CD4-positive, alpha-beta T cell treated with Interleukin-1 beta for 1 hour (primary cell): Measurements from ENCODE around the gene MYO1E.
"Not testable (repeated sequence)": the region's sequence is repeated elsewhere in the genome, so short reads cannot be mapped to it uniquely, and the experiment has no call there.

Source experiments
- DNase-seq, 2 donors: peaks; one replicate each; pipeline ENCODE4 v3.0.0-alpha.2; 2020 to 2022

MYO1E gene

DNA sequence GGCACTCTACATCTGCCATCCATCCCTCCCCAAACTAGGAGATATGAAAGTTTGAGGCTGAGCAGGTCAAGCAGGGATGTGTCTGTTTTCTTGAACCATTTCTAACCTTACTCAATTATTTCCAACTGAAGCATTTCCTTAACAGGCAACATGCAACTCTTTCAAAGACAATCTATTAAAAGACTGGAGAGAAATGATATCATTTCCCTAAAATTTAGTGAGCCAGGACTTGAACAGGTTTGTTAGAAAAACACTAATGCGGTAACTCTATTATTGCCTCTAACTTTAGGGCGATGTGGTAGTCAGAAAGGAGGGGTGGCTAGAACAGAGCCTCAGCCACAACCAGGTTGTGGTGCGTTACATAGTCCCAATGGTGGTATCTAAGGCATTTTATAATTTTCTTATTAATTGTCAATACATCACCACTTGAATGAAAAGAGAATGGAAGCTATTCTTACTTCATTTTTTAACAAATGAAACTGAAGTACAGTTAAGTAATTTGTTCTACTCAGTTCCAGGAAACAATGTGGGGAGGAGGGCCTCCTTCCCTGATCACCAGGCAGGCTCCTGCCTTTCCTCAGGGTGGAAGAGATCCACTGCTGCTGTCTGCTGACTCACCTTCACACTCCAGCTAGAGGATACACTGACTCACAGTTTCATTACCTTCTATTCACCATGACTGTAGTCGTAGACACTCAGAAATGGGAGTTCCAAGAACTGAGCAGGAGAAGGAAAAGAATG lies 22.8 kb downstream of the MYO1E start:
- peak in 1 of 2 donors; percentile 17 for DNase-seq

GRCh38 chr15:59347915-59348314 lies 24.8 kb downstream of the MYO1E start:
- DNase-seq, result no peak

DNA sequence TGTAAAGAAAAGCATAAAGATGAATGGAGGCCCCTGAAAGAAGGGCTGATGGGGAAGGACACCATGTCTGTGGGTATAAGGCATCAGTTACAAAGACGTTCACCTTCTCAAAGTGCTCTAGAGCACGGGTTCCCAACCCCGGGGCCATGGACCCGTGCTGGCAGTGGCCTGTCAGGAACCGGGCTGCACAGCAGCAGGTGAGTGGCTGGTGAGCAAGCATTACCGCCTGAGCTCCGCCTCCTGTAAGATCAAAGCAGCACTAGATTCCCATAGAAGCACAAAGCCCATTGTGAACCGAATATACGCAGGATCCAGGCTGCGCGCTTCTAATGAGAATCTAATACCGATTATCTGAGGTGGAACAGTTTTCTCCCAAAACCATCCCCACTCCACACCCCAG lies 25.7 kb downstream of the MYO1E start:
- DNase-seq, result no peak

- no peak for DNase-seq
Measured at GRCh38 chr15:59345326-59345725, 27.3 kb downstream of the MYO1E start.

- no peak for DNase-seq
Measured at GRCh38 chr15:59344311-59344710, 28.4 kb downstream of the MYO1E start.

DNA sequence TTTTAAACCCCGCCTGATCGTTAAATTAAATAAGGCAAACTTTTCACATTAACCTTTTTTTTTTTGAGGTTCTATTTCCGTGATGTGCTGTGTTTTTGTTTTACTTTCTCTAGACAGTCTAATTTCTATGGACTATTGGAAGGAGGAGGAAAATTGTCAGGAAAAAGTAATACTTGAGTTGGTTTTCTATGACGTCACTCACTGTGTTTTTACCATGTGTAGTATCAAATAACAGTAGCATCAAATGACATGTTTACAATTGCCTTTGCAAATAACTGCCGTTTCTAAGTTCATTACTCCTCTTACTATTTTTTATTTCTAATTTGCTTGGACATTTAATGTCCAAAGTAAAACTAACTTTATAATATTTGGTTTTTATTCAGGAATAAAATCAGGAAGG lies 32.3 kb downstream of the MYO1E start:
- DNase-seq, result no peak

DNA sequence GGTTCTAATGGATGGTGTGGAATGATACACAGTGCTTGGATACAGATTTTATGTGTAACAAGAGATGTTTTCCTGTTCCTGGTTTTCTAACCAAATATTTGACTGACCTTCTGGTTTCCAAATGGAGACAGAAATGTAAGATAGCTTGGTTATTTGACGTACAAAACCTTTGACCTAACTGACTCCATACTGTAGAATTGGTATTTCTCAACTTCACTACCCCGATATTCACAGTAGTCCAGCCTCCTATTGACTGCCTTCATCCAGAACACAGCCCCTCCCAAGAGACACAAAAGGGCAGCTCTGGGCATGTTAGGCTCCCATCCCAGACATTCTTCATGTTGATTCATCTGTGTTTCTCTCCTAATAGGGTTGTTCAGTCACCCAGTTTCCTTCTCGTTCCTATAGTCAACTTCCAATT lies 33.4 kb downstream of the MYO1E start:
- DNase-seq, result no peak

DNA sequence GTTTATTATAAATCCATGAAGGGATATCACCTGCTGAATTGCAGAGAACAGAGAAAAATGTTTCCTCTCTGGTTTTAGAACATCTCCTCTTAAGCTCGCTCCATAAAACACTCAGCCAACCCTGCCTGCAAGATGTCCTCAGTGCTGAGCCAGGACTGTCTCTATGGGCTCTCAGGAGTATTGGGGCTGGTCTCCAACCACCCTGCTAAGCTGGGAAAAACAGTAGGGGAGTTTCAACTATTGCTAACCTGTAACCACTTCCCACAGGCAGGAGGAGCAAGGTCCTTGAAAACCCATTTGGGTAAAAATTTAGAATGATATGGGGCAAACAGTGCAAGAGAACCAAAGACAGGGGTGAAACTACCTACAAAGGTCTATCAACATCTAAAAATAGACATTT lies 34.3 kb downstream of the MYO1E start:
- DNase-seq, result no peak

GRCh38 chr15:59336725-59337124 lies 35.9 kb downstream of the MYO1E start:
- not testable (repeated sequence) for DNase-seq

- DNase-seq, result no peak
Measured at GRCh38 chr15:59335207-59335786, 37.4 kb downstream of the MYO1E start.

DNA sequence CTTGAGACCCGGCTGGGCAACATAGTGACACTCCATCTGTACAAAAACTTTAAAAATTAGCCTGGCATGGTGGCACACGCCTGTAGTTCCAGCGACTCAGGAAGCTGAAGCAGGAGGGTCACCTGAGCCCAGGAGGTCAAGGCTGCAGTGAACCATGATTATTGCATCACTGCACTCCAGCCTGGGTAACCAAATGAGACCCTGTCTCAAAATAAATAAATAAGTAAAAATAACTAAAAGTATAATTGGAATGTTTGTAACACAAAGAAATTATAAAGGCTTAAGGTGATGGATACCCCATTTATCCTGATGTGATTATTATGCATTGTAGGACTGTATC lies 38.6 kb downstream of the MYO1E start:
- DNase-seq, result no peak

DNA sequence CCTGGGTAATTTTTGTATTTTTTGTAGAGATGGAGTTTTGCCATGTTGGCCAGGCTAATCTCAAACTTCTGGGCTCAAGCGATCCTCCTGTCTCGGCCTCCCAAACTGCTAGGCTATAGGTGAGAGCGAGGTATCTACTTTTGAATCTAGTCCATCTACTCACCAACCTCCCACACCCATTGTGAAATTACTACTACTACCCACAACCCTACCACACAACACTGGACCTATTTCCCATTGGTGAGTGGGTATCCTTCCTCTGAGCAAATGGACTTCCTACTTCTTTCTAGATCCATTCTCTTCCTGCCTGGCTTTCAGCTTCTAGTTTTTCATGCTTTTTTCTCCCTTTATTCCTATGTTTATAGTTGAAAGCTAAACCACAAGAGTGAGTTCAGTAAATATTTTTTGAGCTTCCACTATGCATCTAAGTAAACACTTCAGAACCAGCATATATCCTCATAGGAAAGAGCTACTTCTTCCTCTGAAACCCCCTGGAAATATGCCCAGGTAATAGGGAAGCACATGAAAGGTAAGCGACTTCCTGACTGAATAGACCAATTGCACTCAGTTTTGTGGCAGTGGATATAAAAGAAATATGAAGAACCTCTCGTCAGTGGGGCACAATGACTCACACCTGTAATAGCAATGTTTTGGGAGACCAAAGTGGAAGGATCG lies 39.1 kb downstream of the MYO1E start:
- no peak for DNase-seq

DNA sequence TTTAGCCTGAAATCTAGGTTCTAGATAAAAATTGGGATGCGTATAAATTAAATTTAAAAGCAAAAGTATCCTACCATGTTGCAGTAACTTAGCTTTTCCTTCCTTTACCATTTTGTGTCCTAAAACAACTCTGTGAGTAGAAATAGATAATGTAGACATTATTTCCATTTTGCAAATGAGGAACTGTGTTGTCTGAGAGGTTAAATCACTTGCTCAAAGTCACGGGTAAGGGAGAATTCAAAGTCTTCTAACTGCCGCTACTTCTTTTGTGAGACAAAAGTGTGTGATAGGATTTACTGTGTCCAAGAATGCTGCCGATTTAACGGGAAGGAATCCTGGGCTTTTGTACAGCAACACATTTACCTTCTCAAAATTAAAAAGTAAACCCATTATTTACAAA lies 40.7 kb downstream of the MYO1E start:
- DNase-seq, result no peak

GRCh38 chr15:59330649-59331048 lies 42.0 kb downstream of the MYO1E start:
- DNase-seq, result no peak

DNA sequence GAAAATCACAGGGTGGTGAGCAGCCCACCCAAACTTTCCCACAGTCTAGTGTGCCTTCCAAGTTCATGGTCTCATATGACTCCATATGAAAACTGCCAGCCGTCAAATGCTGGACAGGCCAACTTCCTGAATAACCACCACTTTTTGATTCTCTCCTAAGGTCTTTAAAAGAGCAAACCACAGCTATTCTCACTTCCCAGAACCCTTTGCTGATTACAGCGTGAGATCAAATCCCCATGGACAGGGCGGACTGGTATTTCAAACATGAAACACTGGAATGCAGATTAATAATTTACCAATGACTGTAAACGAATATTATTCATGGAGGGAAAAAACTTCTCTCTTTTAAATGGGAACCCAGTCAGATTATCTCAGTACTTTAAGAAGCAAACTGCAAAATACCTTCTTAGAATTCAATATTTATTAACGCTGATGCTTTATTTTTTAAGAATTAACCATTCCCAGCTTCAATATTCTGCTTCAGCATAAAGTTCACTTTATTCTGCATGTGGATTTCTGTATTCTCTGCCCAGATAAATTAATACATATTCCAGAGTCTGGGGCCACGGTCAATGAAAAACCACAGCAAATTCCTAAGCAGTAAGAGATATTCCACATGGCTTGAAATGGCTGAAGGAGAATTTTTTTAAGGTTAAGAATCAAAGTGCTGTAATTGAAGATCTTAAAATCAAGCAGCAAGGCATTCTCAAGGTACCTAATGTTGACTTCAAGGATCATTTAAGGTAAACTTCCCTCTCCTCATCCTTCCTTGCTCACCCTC lies 42.9 kb downstream of the MYO1E start:
- DNase-seq, result no peak

GRCh38 chr15:59329091-59329490 lies 43.6 kb downstream of the MYO1E start:
- no peak for DNase-seq

- peak in 1 of 2 donors; percentile 35 for DNase-seq
Measured at GRCh38 chr15:59327942-59328341, 44.7 kb downstream of the MYO1E start.

GRCh38 chr15:59326856-59327255 lies 45.8 kb downstream of the MYO1E start:
- no peak for DNase-seq

DNA sequence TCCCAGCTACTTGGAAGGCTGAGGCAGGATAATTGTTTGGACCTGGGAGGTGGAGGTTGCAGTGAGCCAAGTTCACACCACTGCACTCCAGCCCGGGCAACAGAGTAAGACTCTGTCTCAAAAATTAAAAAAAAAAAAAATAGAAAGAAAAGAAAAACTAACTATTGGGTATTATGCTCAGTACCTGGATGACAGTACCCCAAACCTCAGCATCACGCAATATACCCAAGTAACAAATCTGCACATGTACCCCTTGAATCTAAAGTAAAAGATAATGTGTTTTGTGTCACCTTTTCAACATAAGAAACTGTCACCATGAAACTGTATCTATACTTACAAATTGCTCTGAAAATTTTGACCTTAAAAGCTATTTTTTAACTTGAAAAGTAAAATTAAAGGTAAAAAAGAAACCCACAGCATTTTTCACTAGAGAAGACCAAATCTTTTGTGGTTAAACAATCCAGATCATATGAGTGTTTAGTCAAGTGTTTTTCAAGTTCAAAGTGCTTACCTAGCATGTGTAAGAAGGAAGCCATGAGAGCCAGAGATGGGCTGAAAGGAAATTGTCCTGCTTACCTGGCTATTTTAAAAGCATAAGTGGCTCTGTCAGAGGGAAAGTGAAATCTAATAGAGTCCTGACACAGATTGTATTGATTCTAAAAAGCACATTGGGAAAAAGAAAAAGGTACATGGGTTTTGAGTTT lies 50.5 kb downstream of the MYO1E start:
- DNase-seq, result no peak

GRCh38 chr15:59321000-59321689 lies 51.5 kb downstream of the MYO1E start:
- no peak for DNase-seq

DNA sequence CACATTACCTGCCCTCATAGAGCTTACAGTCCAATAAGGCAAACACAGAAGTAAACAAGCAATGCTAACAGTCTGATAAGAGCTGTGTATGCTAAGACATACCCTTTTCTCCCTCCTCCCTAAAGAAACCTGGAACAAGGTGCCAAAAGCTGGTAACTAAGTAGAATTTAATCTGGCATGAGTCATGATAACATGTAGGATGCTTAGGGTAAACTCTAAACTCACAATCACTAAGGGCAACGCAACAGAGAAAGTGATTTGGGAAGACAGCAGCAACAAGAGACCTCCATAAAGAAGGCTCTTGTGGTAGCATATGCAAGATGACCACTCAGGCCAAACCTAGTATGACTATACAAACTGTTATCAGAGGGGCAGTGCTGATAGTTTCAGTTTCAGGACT lies 55.5 kb downstream of the MYO1E start:
- DNase-seq, result no peak

- DNase-seq, result no peak
Measured at GRCh38 chr15:59315914-59316451, 56.7 kb downstream of the MYO1E start.
